NT2/D1 (cell line): ENCODE results near the gene FAM9C.

Source experiments
- DNase-seq: peaks from one replicate; pipeline ENCODE4 v3.0.0-alpha.2; 2011; ENCODE audit warnings: low read depth, low spot score
- H3K27me3 ChIP-seq: 2 replicates; pipeline ENCODE4 v1.6.0; 2011; ENCODE audit warnings: mild to moderate bottlenecking; ENCODE audit not compliant: insufficient read length, insufficient read depth
- H3K36me3 ChIP-seq: 2 replicates; pipeline ENCODE4 v1.6.1; 2011; ENCODE audit warnings: mild to moderate bottlenecking, low read length, mixed read lengths; ENCODE audit not compliant: insufficient read depth, insufficient read length
- H3K4me1 ChIP-seq: 2 replicates; pipeline ENCODE4 v1.5.1; 2011; ENCODE audit not compliant: insufficient read depth, insufficient read length
- H3K4me3 ChIP-seq: 2 replicates; pipeline ENCODE4 v1.5.1; 2011; ENCODE audit warnings: low read depth; ENCODE audit not compliant: insufficient read length
- H3K9ac ChIP-seq: 2 replicates; pipeline ENCODE4 v1.6.0; 2011; ENCODE audit warnings: low read depth; ENCODE audit not compliant: insufficient read length
- H3K9me3 ChIP-seq: 2 replicates; pipeline ENCODE4 v1.5.1; 2011; ENCODE audit warnings: mild to moderate bottlenecking, low read length; ENCODE audit not compliant: insufficient read depth
- SUZ12 ChIP-seq: IDR thresholded peaks from 2 replicates; pipeline ENCODE4 v1.6.1; 2011; ENCODE audit not compliant: insufficient read length, insufficient read depth; ENCODE audit errors: extremely low read depth
- YY1 ChIP-seq: IDR thresholded peaks from 2 replicates; pipeline ENCODE4 v1.6.1; 2011; ENCODE audit not compliant: insufficient read length, insufficient read depth
- ZNF274 ChIP-seq: IDR thresholded peaks from 2 replicates; pipeline ENCODE4 v1.6.1; 2011; ENCODE audit warnings: mild to moderate bottlenecking, low read depth, low read length

FAM9C gene

DNA sequence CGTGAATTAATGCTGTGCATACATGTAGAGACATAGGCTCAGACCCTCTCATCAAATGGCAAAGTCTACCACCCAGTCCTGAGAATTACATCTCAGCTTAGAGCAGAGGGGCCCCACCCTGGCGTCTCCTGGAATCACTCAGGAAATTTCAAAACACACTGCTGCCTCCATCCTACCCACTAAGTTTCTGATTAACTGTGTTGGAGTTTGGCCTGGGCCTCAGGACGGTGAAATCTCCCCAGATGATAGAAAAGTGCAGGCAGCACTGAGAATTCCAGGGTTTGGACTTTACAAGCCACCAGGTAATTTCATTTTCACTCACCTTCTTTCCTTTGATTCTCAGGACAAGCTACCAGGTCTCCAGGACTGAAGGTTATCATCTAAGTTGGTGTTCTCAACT lies 3.3 kb upstream of the FAM9C start:
- Histone ChIP-seq H3K4me3 (no peak overlapping the region), H3K4me1 (no peaks in the 10 kb centered on the region), H3K9me3 (no peaks in the 10 kb centered on the region; the same call in 1 of the 2 replicates), H3K9ac (no peak overlapping the region), H3K27me3 (no peaks in the 10 kb centered on the region), H3K36me3 (no peaks in the 10 kb centered on the region)
- DNase-seq: no peak
- TF ChIP-seq SUZ12 (no peak), YY1 (no peak), ZNF274 (no peak)

DNA sequence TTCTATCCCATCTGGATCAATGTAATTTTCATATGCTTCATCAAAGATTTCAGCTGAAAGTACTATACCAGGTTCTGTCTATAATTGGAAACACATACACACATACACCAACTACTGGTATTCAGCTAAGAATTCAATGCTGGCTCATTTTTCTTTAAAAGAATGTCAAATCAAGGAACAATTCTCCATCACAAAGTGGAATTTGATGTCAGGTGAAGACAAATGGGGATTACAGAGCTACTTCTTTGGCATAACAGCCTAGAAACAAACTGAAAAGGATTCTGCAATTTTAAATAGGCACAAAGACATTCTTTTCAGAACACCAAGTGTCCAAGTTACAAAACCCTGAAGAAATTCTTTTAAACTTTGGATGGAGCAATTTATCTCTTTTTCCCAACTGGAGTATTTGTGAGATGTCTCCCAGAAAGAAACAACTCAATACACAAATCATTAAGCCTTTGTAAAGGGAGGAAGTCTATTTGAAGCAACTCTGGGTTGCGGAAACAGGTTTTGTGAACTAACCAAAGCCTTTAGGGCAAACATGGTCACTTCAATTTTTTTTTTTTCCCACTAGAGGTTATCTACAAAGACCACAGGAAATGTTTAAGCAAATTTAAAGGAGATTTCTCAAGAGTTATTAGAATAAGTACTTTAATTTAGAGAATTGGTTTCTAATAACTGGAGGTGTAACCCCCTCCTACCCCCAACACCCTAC lies 1.9 kb upstream of the FAM9C start:
- Histone ChIP-seq H3K27me3 (no peaks in the 10 kb centered on the region), H3K4me3 (no peak overlapping the region), H3K36me3 (no peaks in the 10 kb centered on the region), H3K4me1 (no peaks in the 10 kb centered on the region), H3K9me3 (no peaks in the 10 kb centered on the region; the same call in 1 of the 2 replicates), H3K9ac (no peak overlapping the region)
- TF ChIP-seq ZNF274 (no peak), YY1 (no peak), SUZ12 (no peak)
- no peak for DNase-seq

DNA sequence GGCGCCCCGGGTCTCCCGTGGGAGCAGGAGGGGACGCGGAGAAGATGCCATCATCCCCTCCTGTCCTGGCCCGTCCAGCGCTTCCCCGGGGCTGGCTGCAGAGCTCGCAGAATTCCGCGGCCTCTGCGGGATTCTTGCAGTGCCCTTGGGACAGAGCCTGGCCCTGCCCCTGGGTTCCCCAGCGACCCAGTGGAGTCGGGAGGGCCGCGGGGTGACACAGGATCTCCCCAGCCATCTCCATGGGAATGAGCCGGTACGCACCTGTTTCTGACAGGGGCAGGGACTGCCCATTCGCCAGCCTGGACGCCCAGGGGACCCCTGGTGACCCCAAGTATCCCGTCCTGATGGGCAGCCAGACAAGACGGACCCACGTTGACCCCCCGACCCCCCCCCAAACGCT lies 482 bp downstream of the FAM9C start:
- no peak for TF ChIP-seq YY1
- no peak for TF ChIP-seq ZNF274
- no peak for TF ChIP-seq SUZ12
- no peaks in the 10 kb centered on the region for H3K36me3 ChIP-seq
- no peaks in the 10 kb centered on the region for H3K27me3 ChIP-seq
- no peaks in the 10 kb centered on the region for H3K4me1 ChIP-seq
- H3K4me3 ChIP-seq: no peak overlapping the region
- H3K9me3 ChIP-seq: no peaks in the 10 kb centered on the region; the same call in 1 of the 2 replicates
- no peak for DNase-seq
- H3K9ac ChIP-seq: no peak overlapping the region

DNA sequence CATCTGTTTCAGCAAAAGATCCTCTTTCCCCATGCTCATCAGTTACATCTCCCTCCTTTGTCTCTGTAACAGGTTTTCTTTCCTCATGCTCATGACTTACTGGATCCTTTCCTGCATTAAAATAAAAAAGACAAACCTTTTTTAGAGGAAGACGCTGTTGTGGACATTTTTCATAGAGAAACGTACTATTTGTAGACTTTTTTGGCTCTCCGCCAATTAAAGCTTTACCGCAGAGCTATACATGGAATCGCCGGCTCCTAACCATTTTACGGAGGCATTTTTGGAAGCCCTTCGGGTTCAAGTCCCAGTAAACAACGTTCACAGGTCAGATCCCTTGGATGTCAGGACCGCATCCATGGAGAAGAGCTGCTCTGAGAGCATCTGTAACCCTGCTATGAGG lies 1.3 kb downstream of the FAM9C start:
- Histone ChIP-seq H3K4me1 (no peaks in the 10 kb centered on the region), H3K9me3 (no peaks in the 10 kb centered on the region; the same call in 1 of the 2 replicates), H3K36me3 (no peaks in the 10 kb centered on the region), H3K4me3 (no peak overlapping the region), H3K27me3 (no peaks in the 10 kb centered on the region), H3K9ac (no peak overlapping the region)
- TF ChIP-seq SUZ12 (no peak), ZNF274 (no peak)
- no peak for DNase-seq

DNA sequence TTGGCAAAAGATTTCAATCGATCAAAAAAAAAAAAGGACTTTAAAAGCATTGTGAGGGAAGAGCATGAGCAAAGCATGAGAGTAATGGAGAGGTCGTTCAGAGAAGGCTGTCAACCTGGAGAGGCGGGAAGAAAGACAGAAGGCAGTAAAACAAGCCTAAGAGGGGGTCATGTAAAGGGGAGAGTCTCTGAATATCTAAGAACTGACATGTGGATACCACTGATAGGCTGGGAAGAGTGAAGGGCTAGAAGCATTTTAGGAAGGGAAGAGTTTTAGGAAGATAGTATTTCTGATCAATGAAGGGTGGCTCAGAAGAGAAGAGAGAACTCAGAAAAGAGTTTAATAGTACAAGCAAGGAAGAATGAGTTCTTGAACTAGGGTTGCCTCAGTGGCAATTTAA lies 7.5 kb downstream of the FAM9C start:
- Histone ChIP-seq H3K36me3 (no peaks in the 10 kb centered on the region), H3K9me3 (no peaks in the 10 kb centered on the region), H3K27me3 (no peaks in the 10 kb centered on the region), H3K4me3 (no peak overlapping the region), H3K4me1 (no peaks in the 10 kb centered on the region), H3K9ac (no peak overlapping the region)
- no peak for TF ChIP-seq YY1
- TF ChIP-seq ZNF274: no peak
- no peak for TF ChIP-seq SUZ12
- DNase-seq: no peak

DNA sequence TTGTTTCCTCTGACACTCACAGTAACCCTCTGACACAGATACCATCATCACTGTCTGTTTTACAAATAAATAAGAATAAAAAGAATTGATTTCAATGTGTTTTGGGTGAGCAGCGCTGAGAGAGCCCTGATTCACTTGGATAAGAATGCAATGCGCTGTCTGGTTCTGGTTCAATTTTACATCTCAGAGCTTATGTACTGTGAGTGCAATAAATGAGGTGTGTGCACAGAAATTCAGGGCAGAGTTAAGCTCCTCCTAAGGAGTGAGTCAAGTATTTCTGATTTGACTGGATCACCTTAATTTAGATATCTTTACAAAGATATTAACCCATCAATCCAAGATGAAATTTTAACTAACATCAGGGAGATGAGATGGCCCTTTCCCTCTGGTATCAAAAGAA lies 11.2 kb downstream of the FAM9C start:
- no peaks in the 10 kb centered on the region for H3K4me1 ChIP-seq
- H3K9ac ChIP-seq: no peak overlapping the region
- no peak overlapping the region for H3K4me3 ChIP-seq
- H3K36me3 ChIP-seq: no peaks in the 10 kb centered on the region
- no peaks in the 10 kb centered on the region for H3K27me3 ChIP-seq
- TF ChIP-seq YY1 (no peak), ZNF274 (no peak), SUZ12 (no peak)
- no peak for DNase-seq
- H3K9me3 ChIP-seq: no peaks in the 10 kb centered on the region

DNA sequence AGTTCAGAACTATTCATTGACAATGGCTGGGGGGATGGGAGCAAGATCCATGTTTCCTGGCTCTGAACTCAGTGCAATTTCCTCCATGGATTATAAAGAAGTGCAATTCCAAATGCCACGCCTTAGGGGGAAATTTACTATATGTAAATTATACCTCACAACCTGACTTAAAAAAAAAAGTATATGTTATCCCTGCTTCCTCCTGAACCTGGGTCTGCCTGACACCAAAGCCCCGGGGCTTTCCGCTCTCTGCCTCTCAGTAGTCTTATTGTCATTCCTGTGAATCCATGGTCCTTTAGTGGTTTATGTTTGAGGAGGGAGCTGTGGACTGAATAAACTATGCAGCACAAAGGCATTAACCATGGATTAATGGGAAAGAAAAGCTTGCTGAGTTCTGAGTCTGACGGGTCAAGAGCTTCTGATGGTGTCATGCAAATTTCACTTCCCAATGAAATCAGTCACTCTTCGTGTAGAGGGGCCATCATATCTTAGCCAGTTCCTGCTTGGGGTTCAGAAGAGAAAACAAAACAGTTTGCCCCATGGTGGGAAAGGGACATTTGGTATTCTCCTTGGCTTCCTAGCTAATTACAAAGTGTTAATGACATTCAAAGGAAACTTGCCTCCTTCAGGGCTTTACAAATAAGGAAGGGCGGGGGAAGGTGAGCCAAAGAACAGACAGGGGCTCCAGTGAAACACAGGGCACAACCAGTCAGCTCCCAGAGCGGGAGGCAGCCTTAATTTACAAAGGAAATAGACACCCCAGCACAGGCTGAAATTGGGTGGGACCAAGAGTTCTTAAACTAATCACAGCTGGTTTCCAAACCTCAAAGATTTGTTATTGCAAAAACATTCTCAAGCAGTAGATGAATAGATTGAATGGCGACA lies 14.3 kb downstream of the FAM9C start:
- H3K4me1 ChIP-seq: no peaks in the 10 kb centered on the region
- peak; percentile 88 for DNase-seq
- no peaks in the 10 kb centered on the region for H3K36me3 ChIP-seq
- no peak for TF ChIP-seq YY1
- TF ChIP-seq ZNF274: no peak
- no peak for TF ChIP-seq SUZ12
- no peaks in the 10 kb centered on the region for H3K27me3 ChIP-seq
- no peaks in the 10 kb centered on the region for H3K9me3 ChIP-seq
- H3K9ac ChIP-seq: no peak overlapping the region
- H3K4me3 ChIP-seq: no peak overlapping the region
